ENCODE measurements around the gene ZNF335.

DNA sequence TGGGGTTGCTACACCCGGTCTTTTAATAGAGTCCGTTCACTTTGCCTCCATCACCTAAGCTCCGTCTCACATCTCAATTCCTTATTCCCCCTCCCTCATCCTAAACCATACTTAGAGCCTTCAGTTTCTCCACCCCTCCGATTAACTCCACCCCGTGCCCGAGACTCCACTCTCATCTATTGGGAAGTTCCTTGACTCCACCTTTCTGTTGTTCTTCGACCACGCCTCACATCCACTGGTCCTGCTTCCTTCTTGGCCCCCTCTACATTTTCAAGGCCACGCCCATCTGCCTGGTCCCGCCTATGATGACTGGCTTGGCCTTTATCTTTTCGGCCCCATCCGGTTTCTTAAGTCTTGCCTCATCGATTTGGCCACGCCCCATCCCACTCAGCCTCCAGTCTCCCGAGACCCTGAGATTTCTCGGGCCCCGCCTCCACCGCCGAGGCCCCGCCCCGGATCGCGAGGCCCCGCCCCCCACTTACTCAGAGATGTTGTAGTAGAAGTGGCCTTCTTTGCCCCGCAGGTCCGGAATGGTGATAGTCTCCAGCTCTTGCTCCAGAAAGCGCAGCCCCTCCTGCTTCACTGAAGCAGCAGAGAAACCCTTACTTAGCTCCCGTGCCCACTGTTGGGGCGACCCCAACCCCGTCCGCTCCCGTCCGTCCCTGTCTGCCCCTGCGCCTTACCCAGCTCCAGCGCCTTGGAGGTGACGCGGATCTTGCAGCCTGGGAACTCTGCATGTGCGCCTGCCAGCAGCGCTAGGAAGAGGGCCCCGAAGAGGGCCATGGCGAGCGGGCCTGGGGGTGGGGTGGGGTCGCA, 61.1 kb downstream of the ZNF335 start:
- no peak for TF ChIP-seq POU2F2 (IDR thresholded peaks at IDR 0.05; ENCODE audit: low read depth, low read length)
- TF ChIP-seq POLR2AphosphoS5 (IDR thresholded peaks at IDR 0.05; ENCODE audit: low read depth, low read length): no peak
- TF ChIP-seq POLR2A (IDR thresholded peaks at IDR 0.05; ENCODE audit: low read depth, low read length): 0 out of 2 replicates have a peak, but pooled peaks have one; percentile 1
- TF ChIP-seq TAF1 (IDR thresholded peaks at IDR 0.05; ENCODE audit: low read depth, low read length): no peak
